Prostate gland (tissue), 2 donors: Measurements from ENCODE around the gene AFF2.

Source experiments
- POLR2A ChIP-seq: fragments of 450-650 bp; IDR thresholded peaks from one replicate; pipeline ENCODE4 v1.6.1; 2016; ENCODE audit warnings: antibody characterized with exemption, mild to moderate bottlenecking
- POLR2AphosphoS5 ChIP-seq: sonication (generic); formaldehyde crosslinking; IDR thresholded peaks from one replicate; pipeline ENCODE4 v1.6.1; 2017; ENCODE audit warnings: antibody characterized with exemption
- TF ChIP-seq, protein P1 (sequence below), 4 experiments: fragments of 200-600 bp in 2 of 4; fragments of 450-650 bp in 2 of 4; sonication (generic) in 2 of 4; IDR thresholded peaks; 1 replicate in 3 of 4; 2 replicates in 1 of 4; pipeline ENCODE4 v1.5.1; 2016 to 2019; ENCODE audit warnings: antibody characterized with exemption in 4 of 4, mild to moderate bottlenecking in 2 of 4, moderate library complexity in 2 of 4

GRCh38 chrX:148979786-148980185 lies 479.4 kb downstream of the AFF2 start:
- TF ChIP-seq, protein P1, sequence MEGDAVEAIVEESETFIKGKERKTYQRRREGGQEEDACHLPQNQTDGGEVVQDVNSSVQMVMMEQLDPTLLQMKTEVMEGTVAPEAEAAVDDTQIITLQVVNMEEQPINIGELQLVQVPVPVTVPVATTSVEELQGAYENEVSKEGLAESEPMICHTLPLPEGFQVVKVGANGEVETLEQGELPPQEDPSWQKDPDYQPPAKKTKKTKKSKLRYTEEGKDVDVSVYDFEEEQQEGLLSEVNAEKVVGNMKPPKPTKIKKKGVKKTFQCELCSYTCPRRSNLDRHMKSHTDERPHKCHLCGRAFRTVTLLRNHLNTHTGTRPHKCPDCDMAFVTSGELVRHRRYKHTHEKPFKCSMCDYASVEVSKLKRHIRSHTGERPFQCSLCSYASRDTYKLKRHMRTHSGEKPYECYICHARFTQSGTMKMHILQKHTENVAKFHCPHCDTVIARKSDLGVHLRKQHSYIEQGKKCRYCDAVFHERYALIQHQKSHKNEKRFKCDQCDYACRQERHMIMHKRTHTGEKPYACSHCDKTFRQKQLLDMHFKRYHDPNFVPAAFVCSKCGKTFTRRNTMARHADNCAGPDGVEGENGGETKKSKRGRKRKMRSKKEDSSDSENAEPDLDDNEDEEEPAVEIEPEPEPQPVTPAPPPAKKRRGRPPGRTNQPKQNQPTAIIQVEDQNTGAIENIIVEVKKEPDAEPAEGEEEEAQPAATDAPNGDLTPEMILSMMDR (IDR thresholded peaks at IDR 0.05): no peak
- no peak for TF ChIP-seq POLR2AphosphoS5
- TF ChIP-seq POLR2A: no peak
